Psoas muscle (tissue), 8 donors: Measurements from ENCODE around the gene RRP12. TPM values are rescaled to one million over a fixed set of nuclear protein-coding genes. Genes with fewer than 3 reads are reported as not detected.

Experiments used
- ATAC-seq, 4 donors: fragments of 200-7000 bp; cut with Tn5 transposase; one replicate each; pipeline ENCODE4 v1.9.1; 2020; ENCODE audit warnings: moderate library complexity in 3 of 4, mild to moderate bottlenecking in 2 of 4
- DNase-seq, 2 donors: peaks; one replicate each; pipeline ENCODE4 v3.0.0-alpha.2; 2020
- H3K27ac ChIP-seq: fragments of 200-600 bp; one replicate; pipeline ENCODE4 v1.8.0; 2022
- H3K27me3 ChIP-seq, 3 donors: fragments of 200-600 bp in 1 of 3; one replicate each; pipeline versions ENCODE4 v1.6.1 to v1.8.0; 2013 to 2022; ENCODE audit warnings: low read length in 2 of 3, mild to moderate bottlenecking in 2 of 3, moderate library complexity in 1 of 3; ENCODE audit not compliant: insufficient read depth in 3 of 3
- H3K36me3 ChIP-seq, 2 donors: fragments of 200-600 bp in 1 of 2; one replicate each; pipeline versions ENCODE4 v1.6.1 to v1.8.0; 2013 to 2022; ENCODE audit warnings: low read depth in 1 of 2, mild to moderate bottlenecking in 1 of 2, moderate library complexity in 1 of 2; ENCODE audit not compliant: insufficient read depth in 1 of 2
- H3K4me1 ChIP-seq: fragments of 200-600 bp; one replicate; pipeline ENCODE4 v1.8.0; 2022
- H3K4me3 ChIP-seq: fragments of 200-600 bp; one replicate; pipeline ENCODE4 v1.8.0; 2022; ENCODE audit warnings: mild to moderate bottlenecking
- H3K9me3 ChIP-seq: fragments of 200-600 bp; one replicate; pipeline ENCODE4 v1.8.0; 2022
- WGBS, 3 donors: extraction: QIAGEN DNeasy Blood & Tissue Kit; methylation state at CpG; one replicate each; pipeline versions ENCODE4 v1.1.6 to v1.1.7; 2013; 5-methylcytosine and 5-hydroxymethylcytosine counted together
- intact Hi-C, 2 donors: fragments of 100-400 bp; cut with DNase I; formaldehyde crosslinking; loops; one replicate each; pipeline versions ENCODE4 v1.11.0 to v1.14.2; 2022
- polyA plus RNA-seq, 3 donors: library from polyadenylated mRNA; stranded (reverse); fragments of 200-250 nt; gene quantifications; one replicate each; pipeline ENCODE4 v1.2.3, GENCODE V29; 2013
- total RNA-seq, 4 donors: library from RNA; stranded (reverse); fragmentation: NEBNext Ultra II Directional in 2 of 4; extraction: Animal tissue kit (Norgen Biotek cat#: 25700) in 2 of 4; gene quantifications; one replicate each; pipeline versions ENCODE4 v1.2.1 to v1.2.4, GENCODE V29; 2021 to 2023
- TF ChIP-seq, protein P1 (sequence below): fragments of 200-600 bp; IDR thresholded peaks from one replicate; pipeline ENCODE4 v1.8.0; 2022; ENCODE audit warnings: antibody characterized with exemption
- donor health status: healthy with polysubstance abuse.
- donor health status: DM: no; HTN: no; CAD: no; lungs with moderate emphysema.
- donor health status: Bipolar disorder and iron deficiency.
- donor health status: healthy.
- donor health status: DM: yes; HTN: yes; CAD: no.
- donor health status: DM: no; HTN: no; CAD: no.
- donor health status: DM: no; HTN: no; CAD: no.
- donor health status: DM: yes; HTN: yes; CAD: no.

Gene RRP12
- total and polyA plus RNA-seq, 7 donors = 46.5 to 114 (median 76.4) TPM

DNA sequence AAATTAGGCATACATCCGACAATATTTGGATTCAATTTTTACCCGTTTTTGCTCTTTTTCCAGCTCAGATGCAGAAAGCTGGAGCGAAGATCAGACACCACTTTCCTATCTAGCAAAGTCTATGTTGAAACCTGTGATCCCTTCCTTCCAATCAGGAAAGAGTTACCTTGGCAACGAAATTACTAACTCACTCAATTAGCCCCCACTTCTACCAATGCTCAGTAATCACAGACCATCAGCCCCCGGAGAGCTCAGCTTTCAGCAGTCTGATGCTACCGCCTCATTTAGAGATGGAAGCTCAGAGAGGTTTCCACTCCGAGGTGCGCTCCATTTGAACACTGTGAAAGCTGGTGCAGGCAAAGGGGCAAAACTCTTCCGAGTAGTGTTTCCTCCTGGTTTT lies 75.4 kb downstream of the RRP12 start:
- intact Hi-C loops = no loop called here

DNA sequence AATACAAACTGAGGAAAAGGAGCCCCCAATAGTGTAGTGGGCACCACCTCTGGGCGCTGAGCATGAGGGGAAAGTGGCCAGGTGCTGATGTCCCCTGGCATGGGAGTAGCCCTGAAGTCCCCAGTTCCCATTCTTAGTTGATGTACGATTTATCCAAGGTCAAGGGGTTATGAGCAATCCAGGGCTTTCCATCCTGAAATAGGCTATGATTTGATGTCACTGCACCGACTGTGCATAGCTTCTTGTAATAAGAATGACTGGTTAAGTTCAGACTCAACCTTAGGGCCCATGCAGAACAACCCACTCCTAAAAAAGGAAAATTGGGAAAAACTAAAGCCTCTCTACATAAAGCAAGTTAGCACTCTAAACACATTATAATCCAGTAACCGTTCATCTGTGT lies 77.6 kb downstream of the RRP12 start:
- intact Hi-C loops = no loop called here
- no peak for ATAC-seq

More for the DNA sequence above, 75.4 kb downstream of the RRP12 start:
- no peak overlapping the region for H3K27ac ChIP-seq
- peaks cover 6% of the 10 kb centered on the region for H3K4me1 ChIP-seq
- DNase-seq (no peak), ATAC-seq (no peak)
- TF ChIP-seq, protein P1, sequence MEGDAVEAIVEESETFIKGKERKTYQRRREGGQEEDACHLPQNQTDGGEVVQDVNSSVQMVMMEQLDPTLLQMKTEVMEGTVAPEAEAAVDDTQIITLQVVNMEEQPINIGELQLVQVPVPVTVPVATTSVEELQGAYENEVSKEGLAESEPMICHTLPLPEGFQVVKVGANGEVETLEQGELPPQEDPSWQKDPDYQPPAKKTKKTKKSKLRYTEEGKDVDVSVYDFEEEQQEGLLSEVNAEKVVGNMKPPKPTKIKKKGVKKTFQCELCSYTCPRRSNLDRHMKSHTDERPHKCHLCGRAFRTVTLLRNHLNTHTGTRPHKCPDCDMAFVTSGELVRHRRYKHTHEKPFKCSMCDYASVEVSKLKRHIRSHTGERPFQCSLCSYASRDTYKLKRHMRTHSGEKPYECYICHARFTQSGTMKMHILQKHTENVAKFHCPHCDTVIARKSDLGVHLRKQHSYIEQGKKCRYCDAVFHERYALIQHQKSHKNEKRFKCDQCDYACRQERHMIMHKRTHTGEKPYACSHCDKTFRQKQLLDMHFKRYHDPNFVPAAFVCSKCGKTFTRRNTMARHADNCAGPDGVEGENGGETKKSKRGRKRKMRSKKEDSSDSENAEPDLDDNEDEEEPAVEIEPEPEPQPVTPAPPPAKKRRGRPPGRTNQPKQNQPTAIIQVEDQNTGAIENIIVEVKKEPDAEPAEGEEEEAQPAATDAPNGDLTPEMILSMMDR = no peak
- H3K4me3 ChIP-seq = no peak overlapping the region
- H3K27me3 ChIP-seq = no peaks in the 10 kb centered on the region
- 83 to 86% (median 85%) methylated on average over 9 of the region's 9 CpGs for WGBS, 3 donors
- no peaks in the 10 kb centered on the region for H3K9me3 ChIP-seq
- peaks cover 3 to 9% of the 10 kb centered on the region in 2 donors for H3K36me3 ChIP-seq

DNA sequence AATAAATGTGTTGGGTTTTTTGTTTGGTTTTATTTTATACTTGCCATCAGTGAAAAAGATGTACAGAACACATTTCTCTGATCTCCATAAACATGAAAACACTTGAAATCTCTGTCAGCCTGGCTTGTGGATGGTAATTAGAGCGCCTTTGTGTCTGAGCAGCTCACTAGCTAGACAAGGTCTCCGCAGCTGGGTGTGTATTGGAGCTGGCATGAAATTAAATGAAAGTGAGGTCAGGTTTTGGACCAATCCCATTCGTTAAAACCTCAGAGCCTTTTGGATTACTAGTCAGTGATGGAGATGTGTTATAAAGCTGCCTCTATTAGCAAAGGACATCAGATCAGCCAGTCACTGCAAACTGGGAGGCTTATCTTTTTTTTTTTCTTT lies 79.3 kb downstream of the RRP12 start:
- DNase-seq = no peak
- no peak for ATAC-seq
- Histone ChIP-seq H3K9me3 (no peaks in the 10 kb centered on the region), H3K4me1 (peaks cover 9% of the 10 kb centered on the region), H3K27ac (no peak overlapping the region), H3K36me3 (no peaks in the 10 kb centered on the region), H3K4me3 (peak overlapping the region; percentile 91), H3K27me3 (no peaks in the 10 kb centered on the region)
- WGBS, 3 donors = 45 to 77% (median 46%) methylated on average over 3 of the region's 3 CpGs
- intact Hi-C loops = no loop called here
- TF ChIP-seq, protein P1 = no peak

More for the DNA sequence above, 77.6 kb downstream of the RRP12 start:
- DNase-seq = no peak
- Histone ChIP-seq H3K9me3 (no peaks in the 10 kb centered on the region), H3K4me1 (peaks cover 9% of the 10 kb centered on the region), H3K27me3 (no peaks in the 10 kb centered on the region), H3K36me3 (no peaks in the 10 kb centered on the region), H3K4me3 (no peak overlapping the region), H3K27ac (no peak overlapping the region)
- WGBS, 3 donors = 86 to 87% (median 86%) methylated on average over 4 of the region's 4 CpGs
- TF ChIP-seq, protein P1 = no peak

DNA sequence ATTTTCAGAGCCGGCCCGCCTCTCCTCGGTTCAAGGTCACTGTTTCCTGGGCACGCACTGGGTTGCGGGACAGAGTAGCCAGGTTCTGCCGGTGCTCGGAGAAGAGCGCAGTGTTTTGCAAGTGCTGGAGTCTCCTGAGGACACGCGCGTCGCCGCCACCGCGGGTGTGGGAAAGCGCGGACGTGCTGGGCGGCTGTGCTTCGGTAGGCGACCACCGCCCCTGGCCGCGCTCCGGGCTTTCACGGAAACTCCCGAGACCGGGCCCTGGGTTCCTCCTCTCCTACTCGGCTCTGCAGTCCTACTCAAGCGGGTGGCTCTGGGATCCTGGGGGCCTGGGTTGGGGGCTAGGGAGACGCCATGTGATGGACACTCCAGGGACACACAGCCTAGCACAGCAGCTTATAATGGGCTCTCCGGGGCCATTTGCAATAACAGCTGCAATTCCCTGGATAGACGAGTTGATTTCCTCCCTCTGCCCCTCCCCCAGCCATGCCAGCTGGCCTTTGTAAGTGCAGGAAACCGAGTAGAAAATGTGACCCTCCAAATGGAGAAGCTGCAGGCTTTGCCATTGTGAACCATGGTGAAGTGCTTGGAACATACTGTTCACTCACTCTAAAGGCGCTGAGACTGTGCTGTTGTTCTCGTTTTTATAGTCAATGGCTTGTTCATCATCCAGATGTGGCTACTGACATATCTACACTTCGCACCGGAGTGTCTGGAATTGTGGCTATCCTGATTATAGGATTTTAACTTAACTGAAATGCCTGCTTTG lies 79.9 kb downstream of the RRP12 start:
- no peaks in the 10 kb centered on the region for H3K9me3 ChIP-seq
- ATAC-seq (peak in 1 of 4 donors; percentile 31), DNase-seq (peak; percentile 55 to 70)
- WGBS, 3 donors = 12 to 32% (median 13%) methylated on average over 33 to 38 of the region's 38 CpGs
- H3K27ac ChIP-seq = peak overlapping the region; percentile 96
- TF ChIP-seq, protein P1 = no peak
- H3K27me3 ChIP-seq = no peaks in the 10 kb centered on the region
- intact Hi-C loops = no loop called here
- peaks cover 9% of the 10 kb centered on the region for H3K4me1 ChIP-seq
- no peaks in the 10 kb centered on the region for H3K36me3 ChIP-seq
- H3K4me3 ChIP-seq = peak overlapping the region; percentile 91
